Glomerular endothelial cell (primary cell): ENCODE measurements around the gene VARS1. TPM values are rescaled to one million over a fixed set of nuclear protein-coding genes. Genes with fewer than 3 reads are reported as not detected.

Experiments used
- DNase-seq: peaks from one replicate; pipeline ENCODE4 v3.0.0-alpha.2; 2011; ENCODE audit warnings: low read depth, low spot score; ENCODE audit errors: extremely low read depth
- total RNA-seq: library from RNA; depleted of rRNA; stranded (reverse); fragments of >200 nt; gene quantifications from 2 replicates; pipeline ENCODE4 v1.2.3, GENCODE V29; 2015

VARS1 gene
- total RNA-seq, 1 donor from 2014 or later = 105 TPM

- no peak for DNase-seq
These were observed 46.1 kb downstream of the VARS1 start for GRCh38 chr6:31749301-31750036.

Other genes with a start within 250 kb of the VARS1 start
- gene ATP6V1G2, start 249.1 kb downstream of the VARS1 start, total RNA-seq = 0.18 and 1.2 TPM in 2 replicates
- gene NFKBIL1, start 248.1 kb downstream of the VARS1 start, total RNA-seq = 20.6 and 27.7 TPM in 2 replicates
- 0.53 TPM in 1 of 2 replicates, not detected in the other for gene LTA, start 223.5 kb downstream of the VARS1 start, total RNA-seq
- gene TNF, start 220.2 kb downstream of the VARS1 start, total RNA-seq = 0.88 and 4.4 TPM in 2 replicates
- 16.5 and 41.8 TPM in 2 replicates for gene LTB, start 213.3 kb downstream of the VARS1 start, total RNA-seq
- 0.87 and 0.99 TPM in 2 replicates for gene LST1, start 209.5 kb downstream of the VARS1 start, total RNA-seq
- not detected in 2 replicates for gene NCR3, start 202.7 kb downstream of the VARS1 start, total RNA-seq
- gene AIF1, start 180.5 kb downstream of the VARS1 start, total RNA-seq = not detected in 2 replicates
- 125 and 166 TPM in 2 replicates for gene PRRC2A, start 175.0 kb downstream of the VARS1 start, total RNA-seq
- gene BAG6, start 143.1 kb downstream of the VARS1 start, total RNA-seq = 259 and 375 TPM in 2 replicates
- gene APOM, start 139.9 kb downstream of the VARS1 start, total RNA-seq = not detected in 2 replicates
- 19.1 and 19.6 TPM in 2 replicates for gene C6orf47, start 135.0 kb downstream of the VARS1 start, total RNA-seq
- gene GPANK1, start 130.8 kb downstream of the VARS1 start, total RNA-seq = 13.0 and 14.5 TPM in 2 replicates
- gene CSNK2B, start 129.7 kb downstream of the VARS1 start, total RNA-seq = 292 and 314 TPM in 2 replicates
- 2.6 and 7.9 TPM in 2 replicates for gene LY6G5B, start 125.8 kb downstream of the VARS1 start, total RNA-seq
- 3.7 and 4.1 TPM in 2 replicates for gene LY6G5C, start 114.7 kb downstream of the VARS1 start, total RNA-seq
- 35.7 and 49.2 TPM in 2 replicates for gene ABHD16A, start 92.4 kb downstream of the VARS1 start, total RNA-seq
- not detected in 2 replicates for gene LY6G6F, start 88.9 kb downstream of the VARS1 start, total RNA-seq
- not detected in 2 replicates for gene LY6G6D, start 80.4 kb downstream of the VARS1 start, total RNA-seq
- not detected in 2 replicates for gene LY6G6C, start 74.0 kb downstream of the VARS1 start, total RNA-seq
- not detected in 2 replicates for gene MPIG6B, start 72.4 kb downstream of the VARS1 start, total RNA-seq
- 110 and 138 TPM in 2 replicates for gene DDAH2, start 66.5 kb downstream of the VARS1 start, total RNA-seq
- gene CLIC1, start 59.2 kb downstream of the VARS1 start, total RNA-seq = 541 and 655 TPM in 2 replicates
- 3.7 and 18.7 TPM in 2 replicates for gene MSH5, start 55.7 kb downstream of the VARS1 start, total RNA-seq
- 3.3 and 3.9 TPM in 2 replicates for gene SAPCD1, start 33.1 kb downstream of the VARS1 start, total RNA-seq
- 0.34 and 0.58 TPM in 2 replicates for gene VWA7, start 18.4 kb downstream of the VARS1 start, total RNA-seq
- 45.3 and 74.3 TPM in 2 replicates for gene LSM2, start 11.2 kb upstream of the VARS1 start, total RNA-seq
- 0.44 and 0.53 TPM in 2 replicates for gene HSPA1L, start 19.5 kb upstream of the VARS1 start, total RNA-seq
- gene HSPA1A, start 19.8 kb upstream of the VARS1 start, total RNA-seq = 140 and 161 TPM in 2 replicates
- gene HSPA1B, start 32.0 kb upstream of the VARS1 start, total RNA-seq = 76.3 and 95.3 TPM in 2 replicates
- gene NEU1, start 67.1 kb upstream of the VARS1 start, total RNA-seq = 82.6 and 83.5 TPM in 2 replicates
- 0.05 and 1.7 TPM in 2 replicates for gene SLC44A4, start 83.2 kb upstream of the VARS1 start, total RNA-seq
- 39.0 and 46.4 TPM in 2 replicates for gene EHMT2, start 101.9 kb upstream of the VARS1 start, total RNA-seq
- 1.7 TPM in 2 replicates for gene ZBTB12, start 106.3 kb upstream of the VARS1 start, total RNA-seq
- gene C2, start 132.0 kb upstream of the VARS1 start, total RNA-seq = not detected in 2 replicates
- gene CFB, start 150.3 kb upstream of the VARS1 start, total RNA-seq = 0.53 and 2.3 TPM in 2 replicates
- 101 and 117 TPM in 2 replicates for gene NELFE, start 163.2 kb upstream of the VARS1 start, total RNA-seq
- 42.1 and 46.3 TPM in 2 replicates for gene SKIC2, start 163.4 kb upstream of the VARS1 start, total RNA-seq
- gene DXO, start 176.4 kb upstream of the VARS1 start, total RNA-seq = 16.6 and 17.3 TPM in 2 replicates
- 1.3 and 1.8 TPM in 2 replicates for gene C4A, start 186.3 kb upstream of the VARS1 start, total RNA-seq
- 1.1 and 1.3 TPM in 2 replicates for gene C4B, start 219.0 kb upstream of the VARS1 start, total RNA-seq
- not detected in 2 replicates for gene CYP21A2, start 242.7 kb upstream of the VARS1 start, total RNA-seq